22Rv1 (cell line): ENCODE data around the gene ATOH8.

ENCODE experiments used
- H3K27ac ChIP-seq: fragments of 450-650 bp; 2 replicates; pipeline ENCODE4 v1.5.1; 2017
- ZFX ChIP-seq: fragments of 450-650 bp; IDR thresholded peaks from 2 replicates; pipeline ENCODE4 v1.6.1; 2017; ENCODE audit warnings: antibody characterized with exemption, borderline replicate concordance
- TF ChIP-seq, protein P1 (sequence below): fragments of 450-650 bp; IDR thresholded peaks from 2 replicates; pipeline ENCODE4 v1.5.1; 2017; ENCODE audit warnings: mild to moderate bottlenecking

The ATOH8 gene

DNA sequence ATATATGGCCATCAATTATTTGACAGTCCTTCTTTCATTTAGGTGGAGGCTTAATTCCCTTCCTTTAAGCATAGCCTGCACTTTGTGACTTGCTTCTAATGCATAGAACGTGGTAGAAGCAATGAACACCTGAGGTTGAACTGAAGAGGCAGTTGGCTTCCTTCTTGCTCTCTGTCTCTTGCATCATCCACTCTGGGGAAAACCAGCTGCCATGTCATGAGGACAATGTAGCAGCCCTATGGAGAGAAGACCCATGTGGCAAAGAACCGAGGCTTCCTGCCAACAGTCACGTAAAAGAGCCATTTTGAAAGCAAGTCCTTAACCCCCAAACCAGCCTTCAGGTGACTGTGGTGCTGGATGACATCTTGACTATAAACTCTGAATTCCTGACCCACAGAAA is 46.8 kb downstream of the ATOH8 start:
- TF ChIP-seq, protein P1, sequence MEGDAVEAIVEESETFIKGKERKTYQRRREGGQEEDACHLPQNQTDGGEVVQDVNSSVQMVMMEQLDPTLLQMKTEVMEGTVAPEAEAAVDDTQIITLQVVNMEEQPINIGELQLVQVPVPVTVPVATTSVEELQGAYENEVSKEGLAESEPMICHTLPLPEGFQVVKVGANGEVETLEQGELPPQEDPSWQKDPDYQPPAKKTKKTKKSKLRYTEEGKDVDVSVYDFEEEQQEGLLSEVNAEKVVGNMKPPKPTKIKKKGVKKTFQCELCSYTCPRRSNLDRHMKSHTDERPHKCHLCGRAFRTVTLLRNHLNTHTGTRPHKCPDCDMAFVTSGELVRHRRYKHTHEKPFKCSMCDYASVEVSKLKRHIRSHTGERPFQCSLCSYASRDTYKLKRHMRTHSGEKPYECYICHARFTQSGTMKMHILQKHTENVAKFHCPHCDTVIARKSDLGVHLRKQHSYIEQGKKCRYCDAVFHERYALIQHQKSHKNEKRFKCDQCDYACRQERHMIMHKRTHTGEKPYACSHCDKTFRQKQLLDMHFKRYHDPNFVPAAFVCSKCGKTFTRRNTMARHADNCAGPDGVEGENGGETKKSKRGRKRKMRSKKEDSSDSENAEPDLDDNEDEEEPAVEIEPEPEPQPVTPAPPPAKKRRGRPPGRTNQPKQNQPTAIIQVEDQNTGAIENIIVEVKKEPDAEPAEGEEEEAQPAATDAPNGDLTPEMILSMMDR, result no peak
- TF ChIP-seq ZFX, result no peak
- H3K27ac ChIP-seq, result no peak overlapping the region

DNA sequence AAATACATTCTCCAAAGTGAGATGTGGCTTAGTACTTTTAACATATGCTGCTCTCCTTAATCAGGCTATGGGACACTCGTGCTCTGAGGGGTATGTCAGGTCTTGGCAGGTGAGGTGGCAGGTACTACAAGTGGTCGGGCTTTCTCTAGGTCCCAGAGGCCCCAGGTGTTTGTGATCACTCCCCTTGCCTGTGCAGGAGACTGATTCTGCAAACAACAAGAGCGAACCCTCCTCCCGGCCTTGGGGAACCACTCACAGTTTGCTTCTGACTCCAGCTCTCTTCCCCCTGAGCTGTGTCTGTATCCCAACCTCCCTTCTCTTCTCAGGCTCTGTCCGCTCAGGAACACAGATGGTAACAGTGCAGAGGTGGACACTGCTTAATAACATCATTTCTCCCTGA is 48.1 kb downstream of the ATOH8 start:
- no peak for TF ChIP-seq ZFX
- TF ChIP-seq, protein P1, result no peak
- no peak overlapping the region for H3K27ac ChIP-seq

DNA sequence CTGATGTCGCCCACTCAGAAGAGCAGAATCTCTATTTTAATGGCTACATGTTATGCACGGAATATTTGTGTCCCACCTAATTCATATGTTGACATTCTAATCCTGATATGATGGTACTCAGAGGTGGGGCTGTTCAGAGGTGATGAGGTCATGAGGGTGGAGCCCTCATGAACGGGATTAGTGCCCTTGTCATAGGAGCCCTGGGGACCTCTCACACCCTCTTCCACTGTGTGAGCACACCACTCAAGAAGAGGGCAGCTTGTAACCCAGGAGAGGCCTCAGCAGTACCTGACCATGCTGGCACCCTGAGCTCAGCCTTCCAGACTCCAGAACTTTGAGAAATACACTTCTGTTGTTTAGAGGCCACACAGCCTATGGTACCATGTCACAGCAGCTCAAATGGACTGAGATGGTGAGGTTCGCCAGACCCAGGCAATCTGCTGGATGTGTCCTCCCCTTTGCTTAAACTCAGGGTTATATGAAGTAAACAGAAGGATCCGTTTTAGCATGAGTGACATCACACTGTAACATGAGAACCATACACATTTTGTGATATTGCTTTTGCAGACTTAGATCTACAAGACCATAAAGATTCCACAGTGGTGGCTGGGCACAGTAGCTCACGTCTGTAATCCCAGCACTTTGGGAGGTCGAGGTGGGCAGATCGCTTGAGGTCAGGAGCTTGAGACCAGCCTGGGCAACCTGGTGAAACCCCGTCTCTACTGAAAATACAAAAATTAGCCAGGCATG is 48.7 kb downstream of the ATOH8 start:
- TF ChIP-seq ZFX, result no peak

DNA sequence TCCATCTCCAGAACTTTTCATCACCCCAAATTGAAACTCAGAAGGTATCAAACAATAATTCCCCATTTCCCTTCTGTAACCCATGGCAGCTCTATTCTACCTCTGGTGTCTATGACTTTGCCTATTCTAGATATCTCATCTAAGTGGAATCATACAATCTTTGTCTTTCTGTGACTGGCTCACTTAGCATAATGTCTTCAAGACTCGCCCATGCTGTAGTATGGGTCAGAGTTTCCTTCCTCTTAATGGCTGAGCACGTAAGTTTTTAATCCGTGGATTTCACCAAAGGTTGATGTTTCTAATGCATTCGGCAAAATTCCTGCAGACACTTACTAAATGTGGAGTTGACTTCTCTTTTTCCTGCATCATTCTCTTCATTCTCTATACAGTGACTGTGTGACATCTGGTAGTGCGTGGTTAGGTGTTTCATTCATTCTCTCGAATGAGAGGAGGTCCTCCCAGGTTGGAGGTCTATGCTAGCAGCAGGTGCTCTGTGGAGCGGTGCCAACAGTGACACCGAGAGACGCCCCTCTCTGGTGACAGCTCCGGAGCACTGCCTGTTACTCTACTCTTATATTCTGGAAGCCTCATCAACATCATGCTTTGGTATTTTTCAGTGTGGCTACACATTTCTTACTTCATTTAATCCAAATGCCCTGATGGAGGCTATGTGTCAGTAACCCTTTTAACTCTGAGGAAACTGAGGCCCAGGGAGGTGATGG is 50.1 kb downstream of the ATOH8 start:
- no peak for TF ChIP-seq ZFX
- H3K27ac ChIP-seq, result no peak overlapping the region

More for the DNA sequence above, 48.7 kb downstream of the ATOH8 start:
- 0 out of 2 replicates have a peak overlapping the region, but pooled peaks have one; percentile 13 for H3K27ac ChIP-seq

DNA sequence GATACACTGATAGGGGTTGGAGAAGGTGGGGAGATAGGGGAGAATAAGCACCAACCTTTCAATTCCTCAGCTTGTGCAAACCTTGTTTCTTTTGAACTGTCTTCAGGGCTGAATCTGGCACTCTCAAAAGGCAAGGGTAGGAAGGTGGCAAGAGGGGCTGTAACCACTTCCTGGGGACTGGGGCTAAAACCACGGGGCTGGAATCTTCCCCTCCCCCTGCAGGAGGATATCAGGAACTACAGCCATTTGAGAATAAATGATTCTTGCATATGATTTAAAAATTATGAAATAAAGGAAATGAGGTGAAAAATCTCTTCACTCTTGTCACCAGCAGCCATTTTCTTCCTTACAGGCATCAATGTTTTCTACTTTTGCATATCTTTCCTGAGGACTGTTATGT is 50.8 kb downstream of the ATOH8 start:
- TF ChIP-seq, protein P1, result peak; percentile 79
- no peak for TF ChIP-seq ZFX

DNA sequence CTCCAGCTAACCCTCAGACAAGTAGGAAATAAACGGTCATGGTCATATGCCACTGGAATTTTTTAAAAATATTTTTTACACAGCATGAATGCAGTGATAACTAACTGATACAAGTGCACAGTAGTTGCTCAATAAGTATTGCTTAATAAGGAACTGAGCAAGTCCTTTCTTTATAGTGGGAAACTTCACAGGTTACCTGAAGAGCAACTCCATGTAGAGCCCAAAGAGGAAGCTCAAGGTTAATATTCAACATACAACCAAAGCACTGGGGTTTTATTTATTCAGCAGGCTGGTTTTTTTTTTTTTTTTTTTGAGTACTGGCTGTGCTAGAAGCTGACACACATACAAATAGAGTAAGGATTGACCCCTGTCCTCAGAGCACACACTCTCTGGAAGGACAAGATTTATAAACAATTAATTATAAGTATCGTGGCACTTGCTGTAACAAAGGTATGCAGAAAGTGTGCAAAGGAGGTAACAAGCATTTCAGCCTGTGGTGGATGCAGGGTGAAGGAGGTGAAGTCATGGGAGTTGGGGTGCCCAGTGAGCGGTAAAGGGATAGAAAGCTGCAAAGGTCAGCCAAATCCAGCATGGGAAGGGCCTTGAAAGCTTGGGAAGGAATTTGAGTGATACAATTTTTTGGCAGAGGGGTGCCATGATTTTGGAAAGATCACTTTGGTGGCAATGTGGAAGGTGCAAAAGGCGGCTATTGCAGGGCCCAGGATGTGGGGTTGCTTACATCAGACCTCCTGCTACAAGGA is 52.7 kb downstream of the ATOH8 start:
- TF ChIP-seq, protein P1, result no peak
- TF ChIP-seq ZFX, result no peak
- H3K27ac ChIP-seq, result no peak overlapping the region

More for the DNA sequence above, 50.8 kb downstream of the ATOH8 start:
- no peak overlapping the region for H3K27ac ChIP-seq

DNA sequence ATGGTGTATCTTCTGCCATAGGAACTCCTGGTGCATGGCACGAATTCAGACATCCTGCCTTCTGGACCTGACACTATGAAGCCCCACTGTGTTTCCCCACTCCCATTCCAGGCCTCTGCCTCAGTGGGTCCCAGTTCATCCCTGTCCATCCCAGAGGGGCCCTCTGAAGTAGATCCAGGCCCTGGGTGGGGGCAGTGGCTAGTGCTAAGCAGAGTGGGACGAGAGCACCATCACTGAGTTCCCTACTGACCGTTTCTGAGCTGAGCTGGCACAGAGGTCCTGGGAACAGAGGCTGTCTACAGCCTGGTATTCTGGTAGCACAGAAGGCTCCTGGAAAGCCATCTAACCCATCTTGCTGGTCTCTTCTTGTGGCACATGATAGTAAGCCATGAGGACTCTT is 54.0 kb downstream of the ATOH8 start:
- H3K27ac ChIP-seq, result no peak overlapping the region
- TF ChIP-seq ZFX, result no peak
- TF ChIP-seq, protein P1, result no peak
